ENCODE results near the gene CNTNAP2. TPM values are rescaled to one million over a fixed set of nuclear protein-coding genes. Genes with fewer than 3 reads are reported as not detected.

CNTNAP2 gene
- total and polyA plus RNA-seq, 2 of the 8 experiments (the other 6 are each of a cell fraction or from before 2014, with no cell fraction given), result 27.9 to 71.0 TPM

- H4K8ac ChIP-seq (ENCODE audit: extremely low read depth, insufficient read depth, low read length), result no peak overlapping the region
- no peaks in the 10 kb centered on the region for H3K9me3 ChIP-seq (ENCODE audit: insufficient read depth in 2 of 2, low read depth in 1 of 2, low read length in 1 of 2)
- no peaks in the 10 kb centered on the region for H3K79me1 ChIP-seq (ENCODE audit: low read depth, low read length)
- H2BK120ac ChIP-seq (replicated peaks; ENCODE audit: low read depth, low read length), result no peak overlapping the region
- H2BK20ac ChIP-seq (ENCODE audit: low read length), result no peak overlapping the region
- CTCF ChIA-PET (ENCODE audit: partially characterized antibody), result no interaction called here
- no peak overlapping the region for H3K23ac ChIP-seq (ENCODE audit: insufficient read length)
- H3K4me2 ChIP-seq (ENCODE audit: insufficient read depth in 1 of 2, low read depth in 2 of 2, low read length in 2 of 2), result peak overlapping the region in 1 of 2 experiments; percentile 9; a peak in 1 of 4 replicates
- H3K36me3 ChIP-seq (ENCODE audit: control insufficient read depth in 2 of 4, insufficient read depth in 4 of 4, low read length in 3 of 4), result no peaks in the 10 kb centered on the region
- no peak overlapping the region for H3K4me3 ChIP-seq (ENCODE audit: extremely low read depth in 1 of 4, insufficient read depth in 2 of 4, low read depth in 3 of 4, low read length in 4 of 4)
- DNase-seq (ENCODE audit: low read depth in 1 of 2, low spot score in 2 of 2) (no peak), FAIRE-seq (no peak)
- no peaks in the 10 kb centered on the region for H3K79me2 ChIP-seq (ENCODE audit: control insufficient read depth in 1 of 2, insufficient read depth in 2 of 2, low read length in 2 of 2)
- no peaks in the 10 kb centered on the region for H4K20me1 ChIP-seq (replicated peaks in 1 of 2; ENCODE audit: control insufficient read depth in 1 of 2, insufficient read depth in 2 of 2, low read length in 2 of 2)
- H2BK12ac ChIP-seq (ENCODE audit: low read depth, low read length), result no peak overlapping the region
- WGBS, 2 experiments (ENCODE audit: extremely low coverage in 1 of 2, insufficient coverage in 1 of 2, insufficient read length in 1 of 2, insufficient replicate concordance in 2 of 2, low coverage in 1 of 2, low lambda C conversion rate in 2 of 2, missing lambda C conversion rate in 1 of 2), result 65% methylated on average over 6 of the region's 6 CpGs; no CpG with 5 or more reads in 1 of the 2 experiments
- no peak overlapping the region for H2BK15ac ChIP-seq (ENCODE audit: low read length)
- H2AK5ac ChIP-seq (ENCODE audit: low read depth, low read length), result no peak overlapping the region
- H4K91ac ChIP-seq (replicated peaks; ENCODE audit: insufficient read length, low read length), result no peak overlapping the region
- H3K56ac ChIP-seq (replicated peaks; ENCODE audit: insufficient read length, low read depth, low read length), result no peak overlapping the region
- no peak overlapping the region for H3K27ac ChIP-seq (ENCODE audit: low read depth, low read length)
- H2BK5ac ChIP-seq (ENCODE audit: low read depth, low read length), result no peak overlapping the region
- no peak overlapping the region for H2AFZ ChIP-seq (ENCODE audit: low read length)
- H3K4me1 ChIP-seq (replicated peaks in 1 of 4; ENCODE audit: control insufficient read depth in 3 of 4, insufficient read depth in 4 of 4, low read length in 3 of 4), result peaks cover 3 to 10% (median 6%) of the 10 kb centered on the region in 4 experiments; a peak in 5 of 7 replicates
- H3K14ac ChIP-seq (ENCODE audit: insufficient read length), result no peak overlapping the region
- no peak overlapping the region for H3K4ac ChIP-seq (replicated peaks; ENCODE audit: insufficient read length, low read depth, low read length)
- POLR2A ChIA-PET (ENCODE audit: partially characterized antibody), result no interaction called here
- TF ChIP-seq GABPA (IDR thresholded peaks at IDR 0.05; ENCODE audit: borderline replicate concordance, insufficient read depth, low read length) (no peak), HDAC6 (IDR thresholded peaks at IDR 0.05; ENCODE audit: low read depth, low read length) (no peak), JUND (IDR thresholded peaks at IDR 0.05; ENCODE audit: low read length) (no peak), TBP (IDR thresholded peaks at IDR 0.05; ENCODE audit: low read depth, low read length) (no peak), SIX5 (IDR thresholded peaks at IDR 0.05; ENCODE audit: low read depth, low read length) (no peak), SP2 (IDR thresholded peaks at IDR 0.05; ENCODE audit: low read length) (no peak), MAX (IDR thresholded peaks at IDR 0.05) (no peak), BCL11A (IDR thresholded peaks at IDR 0.05; ENCODE audit: low read depth in 2 of 2, low read length in 2 of 2) (no peak), SAP30 (IDR thresholded peaks at IDR 0.05; ENCODE audit: insufficient read depth, insufficient replicate concordance, low read length) (no peak), CEBPB (IDR thresholded peaks at IDR 0.05; ENCODE audit: low read depth, low read length) (no peak)
- TF ChIP-seq, protein P1, sequence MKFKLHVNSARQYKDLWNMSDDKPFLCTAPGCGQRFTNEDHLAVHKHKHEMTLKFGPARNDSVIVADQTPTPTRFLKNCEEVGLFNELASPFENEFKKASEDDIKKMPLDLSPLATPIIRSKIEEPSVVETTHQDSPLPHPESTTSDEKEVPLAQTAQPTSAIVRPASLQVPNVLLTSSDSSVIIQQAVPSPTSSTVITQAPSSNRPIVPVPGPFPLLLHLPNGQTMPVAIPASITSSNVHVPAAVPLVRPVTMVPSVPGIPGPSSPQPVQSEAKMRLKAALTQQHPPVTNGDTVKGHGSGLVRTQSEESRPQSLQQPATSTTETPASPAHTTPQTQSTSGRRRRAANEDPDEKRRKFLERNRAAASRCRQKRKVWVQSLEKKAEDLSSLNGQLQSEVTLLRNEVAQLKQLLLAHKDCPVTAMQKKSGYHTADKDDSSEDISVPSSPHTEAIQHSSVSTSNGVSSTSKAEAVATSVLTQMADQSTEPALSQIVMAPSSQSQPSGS (IDR thresholded peaks at IDR 0.05; ENCODE audit: low read length), result no peak
- no peak overlapping the region for H4K5ac ChIP-seq (ENCODE audit: insufficient read length, low read depth, low read length)
- H3K9ac ChIP-seq (replicated peaks in 1 of 4; ENCODE audit: extremely low read depth in 1 of 4, low read depth in 3 of 4, low read length in 3 of 4), result no peak overlapping the region
- H3K18ac ChIP-seq (ENCODE audit: extremely low read depth, low read length), result no peak overlapping the region
- H3K23me2 ChIP-seq (ENCODE audit: low read depth, low read length), result no peaks in the 10 kb centered on the region
- H3K27me3 ChIP-seq (replicated peaks in 1 of 4; ENCODE audit: control insufficient read depth in 3 of 4, extremely low read depth in 1 of 4, insufficient read depth in 3 of 4, low read length in 3 of 4), result no peaks in the 10 kb centered on the region
Observed at GRCh38 chr7:146146831-146147486, 30.4 kb downstream of the CNTNAP2 start.
